Skin of body (tissue), 2 donors: ENCODE results near the gene GALNT2. TPM values are rescaled to one million over a fixed set of nuclear protein-coding genes. Genes with fewer than 3 reads are reported as not detected.

Source experiments
- DNase-seq: peaks from one replicate; lab custom pipeline; 2025; lab: John Stamatoyannopoulos, UW
- total RNA-seq: library from RNA; depleted of rRNA; stranded (reverse); fragments of >200 nt; gene quantifications from one replicate; pipeline ENCODE4 v1.2.3, GENCODE V29; 2014

GALNT2 gene
- total RNA-seq, 1 donor from 2014 or later: 32.0 TPM

DNA sequence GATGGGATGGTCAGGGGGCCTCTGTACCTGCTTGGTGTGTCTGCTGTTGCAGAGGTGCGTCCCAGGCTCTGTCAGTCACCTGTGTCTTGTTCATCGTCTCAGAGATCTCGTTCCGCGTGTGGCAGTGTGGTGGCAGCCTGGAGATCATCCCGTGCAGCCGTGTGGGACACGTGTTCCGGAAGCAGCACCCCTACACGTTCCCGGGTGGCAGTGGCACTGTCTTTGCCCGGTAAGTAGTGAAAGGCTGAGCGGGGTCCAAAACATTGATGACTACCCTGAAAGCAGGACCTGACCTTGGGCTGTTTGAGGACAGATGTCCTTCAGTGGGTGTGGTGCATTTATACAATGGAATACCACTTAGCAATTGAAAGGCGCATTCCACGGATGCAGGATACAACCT lies 188.1 kb downstream of the GALNT2 start:
- DNase-seq: no peak

DNA sequence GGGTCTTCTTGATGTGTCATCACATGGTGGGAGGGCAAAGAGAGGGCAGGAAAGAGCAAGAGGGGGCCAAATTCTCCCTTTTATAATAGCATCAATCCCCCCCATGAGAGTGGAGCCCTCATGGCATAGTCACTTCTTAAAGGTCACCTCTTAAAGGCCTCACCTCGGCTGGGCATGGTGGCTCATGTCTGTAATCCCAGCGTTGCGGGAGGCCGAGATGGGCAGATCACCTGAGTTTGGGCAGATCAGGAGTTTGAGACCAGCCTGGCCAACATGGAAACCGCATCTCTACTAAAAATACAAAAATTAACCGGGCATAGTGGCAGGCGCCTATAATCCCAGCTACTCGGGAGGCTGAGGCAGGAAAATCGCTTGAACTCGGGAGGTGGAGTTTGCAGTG lies 189.0 kb downstream of the GALNT2 start:
- no peak for DNase-seq

DNA sequence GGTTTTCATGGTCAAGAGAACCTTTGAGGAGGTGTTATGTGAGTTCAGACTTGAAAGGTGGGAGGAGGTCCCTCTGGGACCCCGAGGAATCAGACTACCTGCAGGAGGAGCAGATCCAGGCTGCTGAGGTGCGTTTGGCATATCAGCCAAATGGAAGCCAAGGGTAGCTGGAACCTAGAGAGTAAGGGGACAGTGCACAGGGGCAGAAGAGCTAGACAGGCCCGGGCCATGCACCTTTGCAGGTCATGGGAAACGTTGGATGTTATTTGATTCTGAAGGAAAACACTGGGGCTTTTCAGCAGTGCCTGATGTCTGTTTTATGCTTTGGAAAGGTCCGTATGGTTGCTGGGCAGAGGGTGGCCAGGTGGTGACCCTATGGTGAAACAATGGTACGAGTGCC lies 189.9 kb downstream of the GALNT2 start:
- DNase-seq: no peak

DNA sequence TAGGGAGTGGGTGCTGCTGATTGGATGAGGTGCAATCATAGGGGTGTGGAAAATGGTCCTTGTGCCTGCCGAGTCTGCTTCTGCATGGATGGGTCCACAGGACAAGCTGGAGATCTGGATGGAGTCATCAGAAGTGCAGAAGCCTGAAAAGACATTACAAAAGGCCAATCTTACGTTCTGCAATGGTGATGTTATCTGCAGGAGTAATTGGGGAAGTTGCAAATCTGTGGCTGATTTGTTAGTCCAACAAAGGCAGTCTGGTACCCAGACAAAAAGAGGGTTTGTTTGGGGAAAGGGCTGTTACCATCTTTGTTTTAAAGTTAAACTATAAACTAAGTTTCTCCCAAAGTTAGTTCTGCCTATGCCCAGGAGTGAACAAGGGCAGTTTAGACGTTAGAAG lies 192.6 kb downstream of the GALNT2 start:
- no peak for DNase-seq

DNA sequence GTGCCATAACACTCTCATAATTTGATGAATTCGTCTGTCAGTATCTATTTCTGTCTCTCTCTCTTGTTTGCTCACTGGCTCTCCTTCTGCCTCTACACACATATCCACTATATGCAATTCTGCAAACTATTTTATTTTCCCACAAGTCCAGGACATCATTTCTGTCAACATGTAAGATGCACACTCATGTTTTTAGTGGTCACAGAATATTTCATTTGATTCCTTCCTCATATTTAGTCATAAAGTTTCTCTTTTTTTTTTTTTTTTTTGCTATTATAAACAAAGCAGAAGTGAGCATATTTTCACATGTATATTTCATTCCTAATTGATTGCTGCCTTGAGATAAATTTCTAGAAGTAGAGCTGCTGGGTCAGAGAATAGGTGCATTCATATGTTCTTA lies 193.8 kb downstream of the GALNT2 start:
- no peak for DNase-seq

DNA sequence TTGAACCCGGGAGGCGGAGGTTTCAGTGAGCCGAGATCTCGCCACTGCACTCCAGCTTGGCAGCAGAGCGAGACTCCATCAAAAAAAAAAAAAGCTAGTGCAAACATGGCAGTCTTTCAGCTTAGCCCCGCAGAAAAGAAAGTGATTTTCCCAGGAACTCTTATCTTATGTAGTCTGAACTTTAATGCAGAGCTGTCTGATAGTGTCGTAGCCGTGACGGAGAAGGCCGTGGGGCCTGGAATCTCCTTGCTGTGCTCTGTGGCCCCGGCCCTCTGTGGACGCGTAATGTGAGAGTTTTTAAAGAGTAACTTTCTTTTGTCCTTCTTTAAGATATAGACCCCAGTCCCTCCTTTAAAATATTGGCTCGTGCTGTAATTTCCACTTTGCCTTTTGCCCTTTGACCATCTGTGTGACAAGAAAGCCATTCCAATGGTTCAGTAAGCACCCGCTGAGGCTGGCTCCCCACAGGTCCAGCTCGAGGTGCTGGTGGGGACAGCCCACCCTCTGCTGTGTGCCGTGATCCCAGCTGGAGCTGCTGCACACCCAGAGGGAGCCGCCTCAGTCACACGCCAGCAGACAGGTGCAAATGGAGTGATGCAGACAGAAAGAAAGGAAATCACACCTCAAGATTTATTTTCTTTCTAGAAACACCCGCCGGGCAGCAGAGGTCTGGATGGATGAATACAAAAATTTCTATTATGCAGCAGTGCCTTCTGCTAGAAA lies 195.1 kb downstream of the GALNT2 start:
- no peak for DNase-seq

DNA sequence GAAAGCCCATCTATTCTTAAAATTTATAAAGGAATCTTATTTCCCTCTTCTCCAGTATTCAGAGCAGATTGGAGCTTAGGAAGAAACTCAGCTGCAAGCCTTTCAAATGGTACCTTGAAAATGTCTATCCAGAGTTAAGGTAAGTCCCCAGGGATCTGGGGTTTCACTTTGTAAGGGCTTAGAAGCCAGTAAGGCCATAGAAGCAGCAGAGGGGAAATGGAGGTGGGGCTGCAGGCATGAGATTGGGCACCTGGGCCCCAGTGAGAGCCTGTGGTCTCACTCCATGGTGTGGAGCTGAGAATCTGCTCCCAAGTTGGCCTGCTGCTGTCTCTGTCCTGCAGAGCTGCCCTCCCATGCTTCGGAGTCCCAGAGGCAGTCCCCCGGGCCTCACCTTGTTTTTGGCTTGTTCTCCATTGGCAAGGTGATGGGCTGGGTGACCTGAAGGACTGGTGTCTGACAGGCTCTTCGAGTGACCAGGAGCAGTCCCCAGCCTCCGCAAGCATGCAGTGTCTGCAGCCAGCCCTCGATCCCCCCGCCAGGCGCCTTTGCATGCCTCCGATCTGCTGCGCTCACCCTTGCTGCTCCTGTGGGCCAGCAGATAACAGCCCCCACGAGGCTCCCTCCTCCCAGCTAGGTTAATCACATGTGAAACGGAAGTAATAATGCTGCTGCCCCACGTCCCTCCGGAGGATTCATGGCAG lies 196.0 kb downstream of the GALNT2 start:
- DNase-seq: no peak

DNA sequence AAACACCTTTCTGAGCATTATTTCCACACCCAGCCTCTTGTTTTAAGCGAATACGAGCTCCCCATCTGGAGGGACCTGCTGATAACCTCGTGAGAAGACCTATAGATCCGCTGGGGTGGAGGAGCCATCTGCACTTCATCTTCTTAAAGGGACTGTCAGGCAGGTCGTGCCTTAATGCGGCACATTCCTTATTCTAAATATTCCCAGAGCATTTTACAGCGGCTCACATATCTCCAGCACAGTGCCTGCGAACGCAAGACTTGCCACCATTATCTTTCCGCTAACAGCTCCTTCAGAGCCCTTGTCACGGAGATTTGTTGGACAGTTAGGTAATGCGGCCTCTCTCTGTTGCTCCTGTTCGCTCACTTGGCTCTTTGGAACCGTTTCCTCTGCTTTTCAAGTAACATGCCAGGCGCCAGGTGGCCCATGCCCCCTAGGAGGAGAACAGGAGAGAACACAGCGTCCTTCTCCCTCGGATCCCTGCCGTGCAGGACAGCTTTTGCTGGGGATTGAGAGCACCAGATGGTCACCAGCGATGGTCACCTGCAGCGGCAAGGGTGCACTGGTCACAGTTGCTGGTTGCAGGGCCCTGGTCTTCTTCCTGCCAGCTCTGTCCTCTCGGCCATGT lies 196.6 kb downstream of the GALNT2 start:
- DNase-seq: no peak

DNA sequence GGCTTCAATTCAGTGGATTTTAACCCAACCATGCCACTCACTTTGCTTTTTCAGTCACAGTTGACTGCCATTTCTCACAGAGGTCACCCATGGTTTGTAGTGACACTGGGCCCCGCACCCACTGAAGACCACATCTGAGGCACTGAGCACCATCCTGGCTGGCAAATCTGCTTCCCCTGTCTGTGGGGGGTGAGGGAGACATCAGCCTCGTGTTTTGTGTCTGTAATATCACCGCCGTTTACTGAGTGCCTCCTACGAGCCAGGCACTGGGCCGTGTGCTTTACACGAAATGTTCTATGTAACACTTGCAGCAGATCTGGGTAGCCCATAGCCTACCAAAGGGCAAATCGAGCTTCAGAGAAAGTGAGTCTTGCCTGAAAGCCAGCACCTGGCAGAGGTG lies 197.3 kb downstream of the GALNT2 start:
- no peak for DNase-seq

DNA sequence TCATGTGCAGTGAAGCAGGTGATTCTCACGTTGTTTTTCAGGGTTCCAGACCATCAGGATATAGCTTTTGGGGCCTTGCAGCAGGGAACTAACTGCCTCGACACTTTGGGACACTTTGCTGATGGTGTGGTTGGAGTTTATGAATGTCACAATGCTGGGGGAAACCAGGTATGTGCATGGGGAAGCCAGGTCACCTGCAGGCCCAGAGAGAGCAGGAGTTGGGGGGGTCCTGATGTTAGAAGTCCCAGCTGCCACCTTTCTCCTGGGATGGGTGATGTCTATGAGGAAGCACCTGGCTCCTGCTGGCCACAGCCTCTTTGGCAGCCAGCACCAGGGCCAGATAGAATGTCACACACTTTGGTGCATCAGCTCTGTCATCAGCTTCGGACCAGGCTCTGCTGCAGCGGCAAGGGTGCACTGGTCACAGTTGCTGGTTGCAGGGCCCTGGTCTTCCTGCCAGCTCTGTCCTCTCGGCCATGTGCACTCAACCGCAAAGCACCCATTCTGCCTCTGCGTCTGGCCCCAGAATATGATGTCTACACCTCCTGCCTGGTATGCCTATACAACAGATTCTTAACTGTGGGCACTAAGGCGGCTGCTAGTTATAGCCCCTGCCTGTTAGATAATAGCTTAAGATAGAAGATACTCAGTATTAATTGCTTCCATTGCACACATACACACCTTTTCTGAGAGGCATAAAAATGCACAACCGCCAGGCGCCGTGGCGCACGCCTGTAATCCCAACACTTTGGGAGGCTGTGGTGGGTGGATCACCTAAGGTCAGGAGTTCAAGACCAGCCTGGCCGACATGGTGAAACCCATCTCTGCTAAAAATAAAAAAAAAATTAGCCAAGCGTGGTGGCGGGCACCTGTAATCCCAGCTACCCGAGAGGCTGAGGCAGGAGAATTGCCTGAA lies 198.4 kb downstream of the GALNT2 start:
- DNase-seq: no peak

DNA sequence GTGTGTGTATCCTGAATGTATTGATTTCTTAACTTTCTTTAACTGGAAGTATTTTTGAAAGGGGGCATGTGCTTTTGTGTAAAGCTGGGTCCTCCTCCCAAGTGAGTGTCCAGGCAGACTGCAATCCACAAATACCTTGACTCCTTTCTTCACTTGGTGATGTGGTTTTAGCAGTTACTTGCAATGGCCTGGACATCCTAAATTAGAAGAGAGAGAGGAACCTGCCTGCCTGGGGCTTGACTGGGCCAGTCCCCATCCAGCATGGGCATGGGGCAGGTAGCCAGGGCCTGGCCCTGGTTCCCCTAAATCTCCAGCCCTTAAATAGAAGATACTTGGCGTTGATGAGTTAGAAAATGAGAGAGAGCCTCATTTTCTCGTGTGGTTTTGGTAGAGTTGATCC lies 199.4 kb downstream of the GALNT2 start:
- DNase-seq: no peak

DNA sequence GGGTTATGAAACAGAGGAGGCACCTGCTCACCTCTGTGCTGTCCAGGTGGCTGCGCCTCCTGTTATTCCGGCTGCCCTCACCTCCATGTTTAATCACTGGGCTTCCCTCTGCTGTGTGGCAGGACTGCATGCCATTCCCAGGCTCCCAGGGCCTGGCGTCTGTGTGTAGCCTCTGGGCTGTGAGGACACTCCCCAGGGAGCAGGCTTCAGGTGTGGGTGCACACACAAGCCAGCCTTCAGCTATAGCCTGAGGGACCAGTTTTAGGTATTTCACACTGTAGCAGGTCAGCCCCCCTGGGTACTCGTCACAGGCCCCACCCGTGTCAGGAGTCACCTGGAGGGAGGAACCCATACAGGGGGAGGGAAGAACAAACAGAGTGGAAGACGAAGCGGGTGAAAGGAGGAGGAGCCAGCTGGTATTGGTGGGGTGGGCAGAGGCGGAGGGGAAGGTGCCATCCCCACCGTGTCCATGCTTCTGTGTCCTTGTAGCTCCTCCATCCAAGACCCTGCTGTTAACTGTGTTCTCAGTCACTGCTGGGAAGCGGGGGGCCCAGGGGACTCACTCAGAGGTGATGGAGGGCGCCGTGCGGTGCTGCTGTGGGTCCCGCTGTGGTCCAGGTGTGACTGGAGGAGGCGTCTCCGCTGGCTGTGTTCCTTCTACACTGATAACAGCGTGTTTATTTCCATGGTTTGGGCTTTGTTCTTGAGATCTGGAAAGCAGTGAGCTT lies 200.5 kb downstream of the GALNT2 start:
- DNase-seq: no peak

DNA sequence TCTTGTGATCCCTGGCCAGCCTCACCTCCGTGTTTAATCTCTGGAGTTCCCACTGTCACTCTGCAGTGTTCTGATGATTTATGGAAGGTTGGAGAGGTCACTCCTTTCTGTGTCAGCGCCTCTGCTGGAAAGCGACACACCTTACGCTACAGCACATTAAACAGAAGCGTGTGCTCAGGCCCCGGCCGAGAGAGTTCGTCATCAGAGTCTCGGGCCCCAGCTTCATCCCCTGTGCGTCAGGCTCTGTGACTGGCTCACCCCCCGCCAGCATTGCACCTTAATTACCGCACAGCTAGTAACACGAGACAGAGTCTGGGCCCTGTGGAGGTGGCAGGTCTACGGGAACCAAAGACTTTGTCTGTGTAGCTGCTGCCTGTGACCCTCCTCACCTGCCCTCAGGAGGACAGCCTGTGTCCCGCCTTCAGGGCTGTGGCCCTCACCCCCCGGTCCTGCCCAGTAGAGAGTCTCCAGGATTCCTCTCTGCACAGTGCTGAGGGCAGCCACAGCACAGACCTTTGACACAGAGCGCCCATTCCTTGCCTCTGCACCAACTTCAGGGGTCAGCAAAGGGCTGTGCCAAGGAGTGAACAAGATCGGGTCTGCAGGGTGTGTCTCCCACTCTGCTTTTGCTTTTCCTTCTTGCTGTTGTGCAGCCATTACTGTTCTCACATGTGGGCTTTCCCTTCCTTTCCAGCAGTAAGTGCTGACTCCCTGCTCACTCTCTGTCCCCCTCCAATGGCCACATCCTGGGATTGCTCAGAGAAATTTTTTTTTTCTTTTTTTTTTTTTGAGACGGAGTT lies 201.5 kb downstream of the GALNT2 start:
- DNase-seq: peak; percentile 62

DNA sequence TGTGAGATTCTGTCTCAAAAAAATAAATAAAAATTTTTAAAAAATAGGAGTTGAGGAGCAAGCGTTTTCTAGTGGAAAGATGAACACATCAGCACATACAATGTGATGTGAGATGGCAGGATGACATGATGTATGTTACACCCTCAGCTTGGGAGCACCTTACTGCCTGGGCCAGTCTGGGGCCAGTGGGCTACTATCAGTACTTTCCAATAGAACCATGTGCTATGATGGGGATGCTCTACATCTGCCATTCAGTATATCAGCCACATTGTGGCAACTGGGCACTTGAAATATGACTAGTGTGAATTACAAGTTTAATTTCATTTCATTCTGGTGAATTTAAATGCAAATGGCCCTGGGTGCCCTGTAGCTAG lies 203.1 kb downstream of the GALNT2 start:
- DNase-seq: no peak

DNA sequence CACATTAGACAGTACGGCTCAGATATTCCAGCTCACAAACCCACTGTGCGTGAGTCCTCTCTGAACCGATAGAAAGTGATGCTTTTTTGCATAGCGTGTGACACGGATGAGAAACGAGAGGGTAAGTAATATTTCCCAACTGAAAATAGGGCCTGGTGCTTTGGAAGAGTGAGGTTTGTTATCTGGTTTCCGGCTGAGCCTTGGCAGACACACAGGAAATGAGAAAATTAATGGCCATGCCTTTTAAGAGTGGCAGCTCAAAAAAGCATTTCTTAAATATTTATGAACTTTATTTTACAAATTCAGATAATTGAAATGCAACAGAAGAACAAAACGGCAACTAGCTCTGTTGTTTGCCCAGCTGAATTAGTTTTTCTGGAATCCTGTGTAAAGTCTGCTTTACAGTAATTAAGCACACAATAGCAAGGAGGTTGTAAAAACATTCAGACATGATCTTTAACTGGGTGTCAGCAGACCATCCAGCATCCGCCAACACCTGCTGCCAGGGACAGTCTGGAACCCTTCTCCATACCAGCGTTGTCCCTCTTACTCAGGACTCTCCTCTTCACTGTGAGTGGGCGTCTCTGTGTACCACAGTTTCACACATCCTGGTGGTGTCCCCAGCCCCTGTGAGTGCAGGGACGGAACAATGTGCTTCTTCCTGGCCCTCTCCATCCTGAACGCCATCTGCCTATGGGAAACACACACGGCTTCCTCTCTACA lies 203.7 kb downstream of the GALNT2 start:
- no peak for DNase-seq

DNA sequence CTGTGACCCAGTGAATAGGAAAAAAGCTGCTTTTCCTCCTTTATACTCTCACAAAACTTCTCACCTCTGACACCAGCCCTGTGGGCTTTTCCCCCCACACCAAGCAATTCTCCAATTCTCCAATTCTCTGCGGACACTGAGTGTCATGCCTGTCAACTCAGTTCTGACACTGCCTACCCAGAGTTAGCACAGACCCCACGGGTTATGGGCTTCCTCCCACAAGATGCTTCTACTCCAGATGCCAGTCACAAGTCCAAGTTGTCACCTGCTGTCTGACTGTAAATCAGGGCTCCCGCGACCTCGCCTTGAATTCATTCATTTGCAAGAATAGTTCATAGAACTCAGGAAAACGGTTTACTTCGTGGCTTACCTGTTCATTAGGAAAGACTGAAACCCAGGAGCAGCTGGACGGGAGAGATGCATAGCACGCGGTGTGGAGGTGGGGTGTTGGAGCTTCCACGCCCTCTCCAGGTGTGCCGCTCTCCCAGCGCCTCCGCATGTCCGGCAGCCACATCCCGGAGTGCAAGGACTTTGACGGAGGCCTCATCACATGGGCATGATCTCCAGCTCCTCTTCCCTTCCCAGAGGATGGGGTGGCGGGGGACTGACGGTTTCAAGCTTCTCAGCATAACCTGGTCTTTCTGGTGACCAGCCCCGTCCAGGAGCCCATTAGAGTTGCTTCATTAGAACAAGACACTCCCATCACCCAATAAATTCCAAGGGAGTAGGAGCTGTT lies 204.4 kb downstream of the GALNT2 start:
- DNase-seq: no peak

DNA sequence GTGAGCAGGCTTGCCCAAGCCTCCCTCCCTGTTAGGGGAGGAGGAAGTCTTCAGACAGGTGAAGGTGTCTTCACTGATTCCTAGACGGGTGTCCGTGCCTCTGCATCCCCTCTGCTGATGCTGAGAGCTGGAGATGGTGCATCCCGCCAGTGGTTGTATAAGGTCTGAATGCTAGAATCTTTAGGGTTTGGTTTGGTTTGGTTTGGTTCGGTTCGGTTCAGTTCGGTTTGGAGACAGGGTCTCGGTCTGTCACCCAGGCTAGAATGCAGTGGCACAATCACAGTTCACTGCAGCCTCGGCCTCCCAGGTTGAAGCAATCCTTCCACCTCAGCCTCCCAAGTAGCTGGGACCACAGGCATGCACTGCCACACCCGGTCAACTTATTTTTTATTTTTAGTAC lies 205.5 kb downstream of the GALNT2 start:
- no peak for DNase-seq

DNA sequence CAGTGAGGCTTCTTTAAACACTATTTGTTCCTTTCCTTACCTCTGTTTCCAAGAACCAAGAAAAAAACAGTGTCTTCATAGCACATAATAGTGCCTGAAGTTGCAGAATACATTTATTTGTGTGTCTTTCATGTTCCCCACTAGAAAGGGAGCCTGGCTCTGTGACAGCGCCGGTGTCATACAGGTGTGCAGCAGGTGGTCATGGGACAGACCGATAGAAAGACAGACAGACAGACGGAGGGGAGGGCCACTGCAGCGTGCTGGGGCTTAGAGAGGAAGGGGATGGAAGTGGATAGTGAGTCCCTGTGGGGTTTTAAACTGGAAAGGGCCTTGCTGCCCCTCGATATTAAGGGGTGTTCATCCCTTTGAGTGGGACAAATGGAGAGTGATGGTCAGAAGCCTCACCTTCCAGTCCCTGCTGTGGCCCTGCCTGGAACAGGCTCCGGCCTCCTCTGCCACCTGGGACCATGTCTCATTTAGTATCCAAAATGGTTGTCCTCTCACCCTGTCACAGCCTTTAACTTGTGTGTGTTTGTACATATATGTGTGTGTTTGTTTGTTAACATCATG lies 206.2 kb downstream of the GALNT2 start:
- no peak for DNase-seq

DNA sequence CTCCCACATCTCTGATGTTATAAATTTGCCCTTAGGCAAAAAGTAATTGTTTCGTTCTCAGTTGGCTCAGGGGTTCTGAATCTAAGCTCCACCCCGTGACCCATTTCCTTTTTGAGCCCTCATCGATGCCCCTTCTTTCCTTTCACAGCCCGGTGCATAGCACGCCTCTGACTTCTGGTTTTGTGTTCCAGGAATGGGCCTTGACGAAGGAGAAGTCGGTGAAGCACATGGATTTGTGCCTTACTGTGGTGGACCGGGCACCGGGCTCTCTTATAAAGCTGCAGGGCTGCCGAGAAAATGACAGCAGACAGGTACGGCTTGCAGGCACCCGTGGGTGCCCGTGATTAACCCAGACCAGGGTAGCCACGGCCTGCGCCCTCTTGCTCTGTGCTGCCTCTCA lies 207.2 kb downstream of the GALNT2 start:
- no peak for DNase-seq
